Naive thymus-derived CD4-positive, alpha-beta T cell (primary cell): ENCODE results near the gene PANK4. TPM values are rescaled to one million over a fixed set of nuclear protein-coding genes. Genes with fewer than 3 reads are reported as not detected.
"Not testable (repeated sequence)": the region's sequence is repeated elsewhere in the genome, so short reads cannot be mapped to it uniquely, and the experiment has no call there.

Experiments
- ATAC-seq: fragments of 150-1000 bp; cut with Tn5 transposase; 2 replicates; pipeline ENCODE4 v1.10.0; 2021; ENCODE audit warnings: mild to moderate bottlenecking, moderate library complexity
- CTCF ChIA-PET: fragments of 350-600 bp; sonication (Branson Sonifier 250); formaldehyde crosslinking; loops from one replicate; lab custom pipeline; 2021; ENCODE audit warnings: antibody characterized with exemption; lab: Charles Lee
- POLR2A ChIA-PET: fragments of 350-600 bp; sonication (Branson Sonifier 250); formaldehyde crosslinking; loops from one replicate; lab custom pipeline; 2021; ENCODE audit warnings: antibody characterized with exemption, inconsistent platforms; lab: Charles Lee
- DNase-seq, 9 donors: peaks; one replicate each; pipeline versions ENCODE4 v3.0.0 to v3.0.0-alpha.2; 2020 to 2022; ENCODE audit warnings: mixed read lengths in 1 of 9
- H3K27ac ChIP-seq: one replicate; pipeline ENCODE4 v1.7.0; 2013; ENCODE audit warnings: mild to moderate bottlenecking, low read depth, low read length, moderate library complexity
- H3K27me3 ChIP-seq, 2 donors: one replicate each; pipeline ENCODE4 v1.7.0; 2013; ENCODE audit warnings: low read length in 2 of 2, mild to moderate bottlenecking in 2 of 2, moderate library complexity in 2 of 2; ENCODE audit not compliant: control insufficient read depth in 2 of 2, insufficient read depth in 2 of 2
- H3K36me3 ChIP-seq, 3 experiments: 1 replicate in 2 of 3; 2 replicates in 1 of 3; pipeline ENCODE4 v1.7.0; 2013; ENCODE audit warnings: low read length in 3 of 3, mild to moderate bottlenecking in 3 of 3, moderate library complexity in 1 of 3; ENCODE audit not compliant: insufficient read depth in 3 of 3, control insufficient read depth in 2 of 3
- H3K4me1 ChIP-seq, 2 donors: one replicate each; pipeline ENCODE4 v1.7.0; 2013; ENCODE audit warnings: low read length in 2 of 2, mild to moderate bottlenecking in 2 of 2, moderate library complexity in 1 of 2; ENCODE audit not compliant: control insufficient read depth in 2 of 2, insufficient read depth in 2 of 2
- H3K4me3 ChIP-seq: 2 replicates; pipeline ENCODE4 v1.7.0; 2013; ENCODE audit warnings: mild to moderate bottlenecking, low read length
- H3K9me3 ChIP-seq, 3 experiments: 1 replicate in 2 of 3; 2 replicates in 1 of 3; pipeline ENCODE4 v1.7.0; 2013; ENCODE audit warnings: low read length in 3 of 3; ENCODE audit not compliant: control insufficient read depth in 2 of 3
- H3K27ac Mint-ChIP-seq, 9 donors: one replicate each; pipeline ENCODE4 v1.8.0; 2020 to 2022; ENCODE audit warnings: mixed read lengths in 9 of 9, mild to moderate bottlenecking in 8 of 9, moderate library complexity in 5 of 9, inconsistent platforms in 2 of 9
- H3K27me3 Mint-ChIP-seq, 5 donors: one replicate each; pipeline ENCODE4 v1.8.0; 2021 to 2022; ENCODE audit warnings: mixed read lengths in 5 of 5, mild to moderate bottlenecking in 1 of 5
- H3K36me3 Mint-ChIP-seq, 5 donors: one replicate each; pipeline ENCODE4 v1.8.0; 2020 to 2022; ENCODE audit warnings: mixed read lengths in 5 of 5, mild to moderate bottlenecking in 3 of 5, inconsistent platforms in 1 of 5
- H3K4me1 Mint-ChIP-seq, 7 donors: one replicate each; pipeline ENCODE4 v1.8.0; 2020 to 2022; ENCODE audit warnings: mixed read lengths in 7 of 7, mild to moderate bottlenecking in 3 of 7, inconsistent platforms in 1 of 7
- H3K4me3 Mint-ChIP-seq, 10 donors: one replicate each; pipeline ENCODE4 v1.8.0; 2020 to 2022; ENCODE audit warnings: mild to moderate bottlenecking in 10 of 10, mixed read lengths in 10 of 10, moderate library complexity in 6 of 10, inconsistent platforms in 2 of 10
- H3K9me3 Mint-ChIP-seq, 11 donors: one replicate each; pipeline ENCODE4 v1.8.0; 2020 to 2022; ENCODE audit warnings: mixed read lengths in 11 of 11, mild to moderate bottlenecking in 4 of 11, inconsistent platforms in 1 of 11, moderate library complexity in 1 of 11
- intact Hi-C, 2 donors: fragments of 100-400 bp; cut with micrococcal nuclease; formaldehyde crosslinking; loops; one replicate each; pipeline ENCODE4 v1.15.1; 2023
- polyA plus RNA-seq, 2 donors: library from polyadenylated mRNA; unstranded; fragments of 300-500 nt; fragmentation: Illumina TruSeq; gene quantifications; one replicate each; pipeline ENCODE4 v1.2.3, GENCODE V29; 2021
- total RNA-seq, 6 experiments: library from RNA in 5 of 6; stranded (reverse) in 5 of 6; gene quantifications; 1 replicate in 5 of 6; 2 replicates in 1 of 6; pipeline ENCODE4 v1.2.3 and lab custom pipeline; 2021 to 2026

Gene PANK4
- total and polyA plus RNA-seq, 7 experiments from 2014 or later: 12.7 to 91.2 (median 64.4) TPM

DNA sequence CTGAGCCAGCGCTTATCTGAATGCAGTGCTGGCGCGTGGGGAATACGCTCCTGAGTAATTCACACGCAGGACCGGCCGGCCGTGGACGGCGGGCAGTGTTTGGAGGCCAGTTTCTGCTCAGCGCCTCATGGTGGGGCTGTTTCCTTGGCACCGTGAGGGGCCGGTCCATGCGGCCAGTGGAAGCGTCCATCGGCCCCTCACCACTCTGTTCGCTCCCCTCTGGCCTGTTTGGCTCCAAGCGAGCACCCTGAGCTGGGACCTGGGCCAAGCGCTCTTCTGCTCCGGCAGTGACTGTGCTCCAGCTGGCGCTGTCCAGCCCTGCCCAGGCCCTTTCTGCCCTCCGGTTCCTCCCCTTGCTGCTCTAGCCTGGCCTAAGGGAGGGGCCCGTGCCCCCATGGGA lies 66.6 kb downstream of the PANK4 start:
- peaks cover 0 to 9% (median 0%) of the 10 kb centered on the region in 7 donors for H3K4me1 Mint-ChIP-seq
- no peak overlapping the region for H3K27ac ChIP-seq
- no peaks in the 10 kb centered on the region for H3K27me3 ChIP-seq
- ATAC-seq (no peak), DNase-seq (no peak)
- H3K36me3 Mint-ChIP-seq: no peaks in the 10 kb centered on the region
- peaks cover 0 to 5% (median 5%) of the 10 kb centered on the region in 5 donors for H3K27me3 Mint-ChIP-seq
- H3K27ac Mint-ChIP-seq: no peak overlapping the region
- intact Hi-C loops: no loop called here
- ChIA-PET CTCF (no interaction called here), POLR2A (no interaction called here)
- no peaks in the 10 kb centered on the region for H3K9me3 ChIP-seq
- H3K4me3 Mint-ChIP-seq: no peak overlapping the region
- H3K9me3 Mint-ChIP-seq: no peaks in the 10 kb centered on the region
- H3K36me3 ChIP-seq: no peaks in the 10 kb centered on the region
- no peak overlapping the region for H3K4me3 ChIP-seq
- H3K4me1 ChIP-seq: no peaks in the 10 kb centered on the region

DNA sequence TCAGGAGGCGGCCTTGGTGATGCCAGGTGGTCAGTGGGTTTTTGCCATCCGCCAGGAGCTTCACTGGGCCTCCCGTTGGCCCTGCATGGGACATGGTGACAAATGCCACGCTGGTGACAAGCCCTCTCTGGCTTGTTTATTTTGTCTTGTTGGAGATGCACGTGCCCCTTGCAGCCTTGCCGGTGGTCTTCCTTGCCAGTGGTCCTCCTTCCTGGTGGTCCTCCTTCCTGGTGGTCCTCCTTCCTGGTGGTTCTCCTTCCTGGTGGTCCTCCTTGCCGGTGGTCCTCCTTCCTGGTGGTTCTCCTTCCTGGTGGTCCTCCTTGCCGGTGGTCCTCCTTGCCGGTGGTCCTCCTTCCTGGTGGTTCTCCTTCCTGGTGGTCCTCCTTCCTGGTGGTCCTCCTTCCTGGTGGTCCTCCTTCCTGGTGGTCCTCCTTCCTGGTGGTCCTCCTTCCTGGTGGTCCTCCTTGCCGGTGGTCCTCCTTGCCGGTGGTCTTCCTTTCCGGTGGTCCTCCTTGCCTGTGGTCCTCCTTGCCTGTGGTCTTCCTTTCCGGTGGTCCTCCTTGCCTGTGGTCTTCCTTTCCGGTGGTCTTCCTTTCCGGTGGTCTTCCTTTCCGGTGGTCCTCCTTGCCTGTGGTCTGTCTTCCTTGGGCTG lies 67.2 kb downstream of the PANK4 start:
- POLR2A ChIA-PET: not testable (repeated sequence)

DNA sequence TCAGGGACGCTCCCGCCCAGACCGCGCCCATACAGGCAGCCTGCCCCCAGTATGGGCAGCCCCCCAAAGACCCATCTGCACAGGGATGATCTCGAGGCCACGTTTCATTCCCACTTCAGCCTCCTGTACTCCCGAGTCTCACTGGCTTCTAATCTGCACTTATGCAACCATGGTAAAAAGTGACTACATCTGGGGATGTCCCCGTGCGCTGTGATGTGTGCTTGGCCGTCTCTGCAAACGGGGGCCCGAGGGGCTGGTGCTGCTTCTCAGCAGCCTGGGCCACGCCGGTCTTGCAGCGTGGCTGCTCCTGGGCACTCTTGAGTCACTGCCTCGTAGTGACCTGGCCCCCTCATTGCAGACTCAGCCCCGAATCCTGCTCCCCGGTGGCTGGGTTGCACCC lies 67.7 kb downstream of the PANK4 start:
- H3K4me1 ChIP-seq: no peaks in the 10 kb centered on the region
- POLR2A ChIA-PET: no interaction called here
- Mint-ChIP-seq H3K4me1 (peaks cover 0 to 3% (median 0%) of the 10 kb centered on the region in 7 donors), H3K9me3 (no peaks in the 10 kb centered on the region), H3K4me3 (no peak overlapping the region), H3K27ac (no peak overlapping the region), H3K36me3 (no peaks in the 10 kb centered on the region), H3K27me3 (no peaks in the 10 kb centered on the region)
- ATAC-seq: no peak
- no peaks in the 10 kb centered on the region for H3K27me3 ChIP-seq
- H3K9me3 ChIP-seq: no peaks in the 10 kb centered on the region
- no peak overlapping the region for H3K4me3 ChIP-seq
- CTCF ChIA-PET: no interaction called here
- no peak overlapping the region for H3K27ac ChIP-seq
- H3K36me3 ChIP-seq: no peaks in the 10 kb centered on the region
- DNase-seq: no peak
- intact Hi-C loops: no loop called here

More for the DNA sequence above, 67.2 kb downstream of the PANK4 start:
- ATAC-seq, H3K9me3 Mint-ChIP-seq, H3K27ac ChIP-seq, H3K27me3 ChIP-seq, H3K27me3 Mint-ChIP-seq, H3K9me3 ChIP-seq, H3K27ac Mint-ChIP-seq, H3K4me3 Mint-ChIP-seq, H3K36me3 Mint-ChIP-seq, H3K4me1 ChIP-seq, H3K4me3 ChIP-seq, intact Hi-C loops, H3K36me3 ChIP-seq, DNase-seq, H3K4me1 Mint-ChIP-seq, CTCF ChIA-PET: not testable (repeated sequence)

Other genes starting within 250 kb of the PANK4 start
- gene MORN1, start 135.0 kb downstream of the PANK4 start, total RNA-seq: 10 to 100 TPM in 3 of 5 experiments, 1 to 10 TPM in 2; 8.5 to 16.4 (median 11.2) TPM
- gene MORN1, start 135.0 kb downstream of the PANK4 start, polyA plus RNA-seq: 1 to 10 TPM; 5.0 to 5.3 TPM
- gene RER1, start 134.8 kb downstream of the PANK4 start, total RNA-seq: 100 to 1,000 TPM in 3 of 5 experiments, 10 to 100 TPM in 2; 71.0 to 150 (median 136) TPM
- 100 to 1,000 TPM; 110 to 116 TPM for gene RER1, start 134.8 kb downstream of the PANK4 start, polyA plus RNA-seq
- 10 to 100 TPM in 4 of 5 experiments, 1 to 10 TPM in 1; 8.7 to 14.9 (median 12.3) TPM for gene PEX10, start 114.0 kb downstream of the PANK4 start, total RNA-seq
- 10 to 100 TPM in 1 of 2 donors, 1 to 10 TPM in 1; 9.1 to 10.4 TPM for gene PEX10, start 114.0 kb downstream of the PANK4 start, polyA plus RNA-seq
- gene PLCH2, start 50.3 kb downstream of the PANK4 start, total RNA-seq: 10 to 100 TPM; 10.1 to 37.4 (median 18.4) TPM
- 1 to 10 TPM in 1 of 2 donors, under 1 TPM in 1; 0.11 to 1.5 TPM for gene PLCH2, start 50.3 kb downstream of the PANK4 start, polyA plus RNA-seq
- gene HES5, start 3.7 kb upstream of the PANK4 start, total RNA-seq: not detected
- not detected for gene HES5, start 3.7 kb upstream of the PANK4 start, polyA plus RNA-seq
- 100 to 1,000 TPM; 182 to 253 (median 204) TPM for gene TNFRSF14, start 29.8 kb upstream of the PANK4 start, total RNA-seq
- 10 to 100 TPM; 52.5 to 65.1 TPM for gene TNFRSF14, start 29.8 kb upstream of the PANK4 start, polyA plus RNA-seq
- 10 to 100 TPM; 12.3 to 37.0 (median 26.7) TPM for gene PRXL2B, start 60.2 kb upstream of the PANK4 start, total RNA-seq
- gene PRXL2B, start 60.2 kb upstream of the PANK4 start, polyA plus RNA-seq: 10 to 100 TPM; 15.7 to 26.5 TPM
- gene MMEL1, start 106.4 kb upstream of the PANK4 start, total RNA-seq: 1 to 10 TPM; 2.0 to 3.7 (median 2.5) TPM
- gene MMEL1, start 106.4 kb upstream of the PANK4 start, polyA plus RNA-seq: 10 to 100 TPM; 12.5 to 20.5 TPM